K562 (cell line): ENCODE measurements around the gene TEX22. TPM values are rescaled to one million over a fixed set of nuclear protein-coding genes. Genes with fewer than 3 reads are reported as not detected.

Experiments used
- ATAC-seq: fragments of 200-7000 bp; cut with Tn5 transposase; 3 replicates; pipeline ENCODE4 v1.9.1; 2020; ENCODE audit warnings: moderate library complexity
- BruUV-seq: library from RNA; stranded (reverse); fragments of 400-500 nt; replicated peaks from 2 replicates; lab custom pipeline; 2021; lab: Mats Ljungman, UMichigan
- CTCF ChIA-PET: fragments of 300-600 bp; formaldehyde crosslinking; extraction: SDS; loops from one replicate; lab custom pipeline; 2021; ENCODE audit warnings: low intra/inter-chr PET ratio; lab: Yijun Ruan, JAX
- POLR2A ChIA-PET: fragments of 300-600, 350-650 bp; sonication (Branson Sonifier 250); formaldehyde crosslinking; extraction: SDS; loops from one replicate; lab custom pipeline; 2021; ENCODE audit warnings: antibody characterized with exemption, inconsistent platforms; lab: Yijun Ruan, JAX
- DNase-seq, 4 experiments: peaks; one replicate each; pipeline versions ENCODE4 v3.0.0 to v3.0.0-alpha.2; 2011 to 2018; ENCODE audit warnings: low spot score in 3 of 4, mixed read lengths in 3 of 4; ENCODE audit errors: extremely low read depth in 1 of 4
- FAIRE-seq: peaks from 2 replicates; lab custom pipeline; 2011; peaks lifted over from hg19 to GRCh38; lab: Jason Lieb, UNC
- H2AFZ ChIP-seq: 2 replicates; pipeline ENCODE4 v1.6.0; 2011; ENCODE audit warnings: low read depth, low read length, control low read depth, inconsistent platforms
- H3K27ac ChIP-seq: fragments of 200-600 bp; 3 replicates; pipeline ENCODE4 v1.8.0; 2011; ENCODE audit warnings: low read depth, mild to moderate bottlenecking, control low read depth, inconsistent platforms, low read length, moderate library complexity, mixed read lengths; ENCODE audit errors: extremely low read depth
- H3K27me3 ChIP-seq, 2 experiments: fragments of 300-600 bp in 1 of 2; 2 replicates in 1 of 2; 3 replicates in 1 of 2; pipeline versions ENCODE4 v1.6.0 to v1.8.0; 2011; ENCODE audit warnings: inconsistent platforms in 2 of 2, low read length in 2 of 2, mild to moderate bottlenecking in 1 of 2, mixed read lengths in 1 of 2, moderate library complexity in 1 of 2; ENCODE audit not compliant: control insufficient read depth in 2 of 2, insufficient read depth in 2 of 2
- H3K36me3 ChIP-seq: fragments of 300-600 bp; 3 replicates; pipeline ENCODE4 v1.8.0; 2011; ENCODE audit warnings: mild to moderate bottlenecking, low read length, inconsistent platforms; ENCODE audit not compliant: control insufficient read depth, insufficient read depth
- H3K4me1 ChIP-seq, 2 experiments: fragments of 200-600 bp in 1 of 2; replicated peaks in 1 of 2; 2 replicates in 1 of 2; 3 replicates in 1 of 2; pipeline versions ENCODE4 v1.5.1 to v1.8.0; 2011; ENCODE audit warnings: inconsistent platforms in 2 of 2, low read length in 2 of 2, mild to moderate bottlenecking in 1 of 2, mixed read lengths in 1 of 2, moderate library complexity in 1 of 2; ENCODE audit not compliant: control insufficient read depth in 2 of 2, insufficient read depth in 2 of 2
- H3K4me2 ChIP-seq: 2 replicates; pipeline ENCODE4 v1.6.1; 2011; ENCODE audit warnings: low read length, control low read depth, inconsistent platforms, mixed read lengths; ENCODE audit not compliant: insufficient read depth
- H3K4me3 ChIP-seq: fragments of 200-600 bp; sonication (generic), shearing (Covaris generic); 2 replicates; pipeline ENCODE4 v1.5.1; 2016; ENCODE audit warnings: control low read depth, inconsistent platforms
- H3K79me2 ChIP-seq: fragments of 200-600 bp; 3 replicates; pipeline ENCODE4 v1.8.0; 2011; ENCODE audit warnings: low read length, inconsistent platforms; ENCODE audit not compliant: control insufficient read depth, insufficient read depth
- H3K9ac ChIP-seq, 2 experiments: 2 replicates each; pipeline versions ENCODE4 v1.6.0 to v1.6.1; 2011; ENCODE audit warnings: low read depth in 2 of 2, low read length in 2 of 2, control low read depth in 1 of 2, inconsistent platforms in 1 of 2, mild to moderate bottlenecking in 1 of 2, mixed read lengths in 1 of 2; ENCODE audit not compliant: insufficient read depth in 1 of 2
- H3K9me1 ChIP-seq: one replicate; pipeline ENCODE4 v1.6.0; 2011; ENCODE audit warnings: inconsistent platforms, mild to moderate bottlenecking, low read length, moderate library complexity; ENCODE audit not compliant: control insufficient read depth, insufficient read depth
- H3K9me3 ChIP-seq: replicated peaks from 2 replicates; pipeline ENCODE4 v1.5.1; 2011; ENCODE audit warnings: low read depth, low read length, inconsistent platforms; ENCODE audit not compliant: control insufficient read depth, insufficient read depth
- H4K20me1 ChIP-seq: replicated peaks from 2 replicates; pipeline ENCODE4 v1.6.1; 2011; ENCODE audit warnings: low read length, inconsistent platforms, mixed read lengths; ENCODE audit not compliant: control insufficient read depth, insufficient read depth
- ATF3 ChIP-seq, 2 experiments: fragments of 450-650 bp in 1 of 2; sonication (generic) in 1 of 2; formaldehyde crosslinking in 1 of 2; IDR thresholded peaks in 1 of 2; conservative IDR thresholded peaks in 1 of 2; 2 replicates each; pipeline versions ENCODE4 v1.6.1 to v1.8.1; 2016 to 2023; ENCODE audit warnings: mild to moderate bottlenecking in 2 of 2, moderate library complexity in 2 of 2, inconsistent platforms in 1 of 2, missing genetic modification reagents in 1 of 2
- CHD4 ChIP-seq: fragments of 200-600 bp; sonication (generic); IDR thresholded peaks from 3 replicates; pipeline ENCODE4 v1.6.1; 2012; ENCODE audit warnings: low read depth, mild to moderate bottlenecking, mixed read lengths, low read length, inconsistent platforms; ENCODE audit not compliant: insufficient read depth, insufficient replicate concordance, poor library complexity, severe bottlenecking
- CREB1 ChIP-seq, 2 experiments: sonication (generic) in 1 of 2; formaldehyde crosslinking in 1 of 2; IDR thresholded peaks; 2 replicates each; pipeline versions ENCODE4 v1.6.1 to v1.8.0; 2012 to 2022; ENCODE audit warnings: inconsistent platforms in 1 of 2, mild to moderate bottlenecking in 1 of 2, missing genetic modification reagents in 1 of 2, moderate library complexity in 1 of 2
- CTCF ChIP-seq, 3 experiments: IDR thresholded peaks in 2 of 3; conservative IDR thresholded peaks in 1 of 3; 2 replicates each; pipeline ENCODE4 v1.5.1; 2011 to 2012; ENCODE audit warnings: low read length in 3 of 3, mild to moderate bottlenecking in 3 of 3, control low read depth in 2 of 3, improper control_type of control experiment in 1 of 3, inconsistent platforms in 1 of 3, low read depth in 1 of 3, mixed read lengths in 1 of 3, moderate library complexity in 1 of 3; ENCODE audit not compliant: insufficient read depth in 2 of 3
- FOXJ2 ChIP-seq: fragments of 200-800 bp; sonication (Bioruptor generic); IDR thresholded peaks from 2 replicates; pipeline ENCODE4 v1.6.1; 2016; ENCODE audit warnings: missing genetic modification characterization, missing compliant biosample characterization
- HDAC2 ChIP-seq: fragments of 450-650 bp; IDR thresholded peaks from 2 replicates; pipeline ENCODE4 v1.6.1; 2016; ENCODE audit warnings: mild to moderate bottlenecking
- HNRNPUL1 ChIP-seq: fragments of 200-400 bp; formaldehyde crosslinking; IDR thresholded peaks from 2 replicates; pipeline ENCODE4 v1.6.1; 2017; ENCODE audit warnings: low read length
- POLR2G ChIP-seq: fragments of 200-400 bp; formaldehyde crosslinking; IDR thresholded peaks from 2 replicates; pipeline ENCODE4 v1.6.1; 2017; ENCODE audit warnings: low read depth, mild to moderate bottlenecking, antibody characterized with exemption, low read length, moderate library complexity
- PPARD ChIP-seq: fragments of 250-450 bp; sonication (Bioruptor Pico); IDR thresholded peaks from 2 replicates; pipeline ENCODE4 v1.8.0; 2022; ENCODE audit warnings: inconsistent platforms, mild to moderate bottlenecking, moderate library complexity
- PURB ChIP-seq: sonication (generic); formaldehyde crosslinking; IDR thresholded peaks from 2 replicates; pipeline ENCODE4 v1.9.0; 2021; ENCODE audit warnings: low read depth, mild to moderate bottlenecking, missing genetic modification reagents
- RBM22 ChIP-seq: fragments of 200-400 bp; formaldehyde crosslinking; IDR thresholded peaks from 2 replicates; pipeline ENCODE4 v1.6.1; 2018; ENCODE audit warnings: low read length, low read depth; ENCODE audit not compliant: poor library complexity, severe bottlenecking
- SAP30 ChIP-seq: fragments of 200-600 bp; sonication (generic); IDR thresholded peaks from 2 replicates; pipeline ENCODE4 v1.6.1; 2012; ENCODE audit warnings: borderline replicate concordance, low read depth, mild to moderate bottlenecking, moderate library complexity, low read length, control low read depth, inconsistent platforms; ENCODE audit not compliant: insufficient read depth, poor library complexity, severe bottlenecking
- SREBF2 ChIP-seq: sonication (generic); formaldehyde crosslinking; IDR thresholded peaks from 2 replicates; pipeline ENCODE4 v1.4.0; 2020; ENCODE audit warnings: mild to moderate bottlenecking, missing genetic modification reagents
- TAF7 ChIP-seq: fragments of 450-650 bp; IDR thresholded peaks from 2 replicates; pipeline ENCODE4 v1.6.1; 2016; ENCODE audit warnings: missing genetic modification characterization, missing compliant biosample characterization
- ZFX ChIP-seq: sonication (generic); formaldehyde crosslinking; IDR thresholded peaks from 2 replicates; pipeline ENCODE4 v1.8.0; 2022; ENCODE audit warnings: mild to moderate bottlenecking, missing genetic modification reagents, moderate library complexity
- ZNF79 ChIP-seq: fragments of 250-450 bp; sonication (Bioruptor Pico); IDR thresholded peaks from 2 replicates; pipeline ENCODE4 v1.4.0; 2020; ENCODE audit warnings: low read depth, mild to moderate bottlenecking, moderate library complexity
- WGBS: fragments of 100-300 bp; shearing (Covaris generic); methylation state at CpG from one replicate; pipeline ENCODE4 v1.1.6; 2016; ENCODE audit warnings: low coverage, mixed read lengths; ENCODE audit not compliant: insufficient coverage; ENCODE audit errors: missing lambda C conversion rate; 5-methylcytosine and 5-hydroxymethylcytosine counted together
- in situ Hi-C: fragments of 300-500 bp; cut with MboI; formaldehyde crosslinking; loops from 4 replicates; pipeline ENCODE4 v1.15.0; 2018; ENCODE audit warnings: inconsistent platforms, mixed read lengths
- intact Hi-C: fragments of 100-400 bp; cut with micrococcal nuclease; formaldehyde crosslinking; loops from 2 replicates; pipeline ENCODE4 v1.14.2; 2022
- polyA plus RNA-seq, 8 experiments: library from polyadenylated mRNA; depleted of rRNA in 4 of 8; stranded (reverse) in 5 of 8; unstranded in 3 of 8; fragments of >200 nt; fragmentation: Nextera tagmentation in 2 of 8; fragmentation: Illumina TruSeq in 1 of 8; extraction: Ambion mirVana in 2 of 8; extraction: Trizol in 1 of 8; gene quantifications; 2 replicates each; pipeline versions ENCODE4 v1.2.1 to v1.2.3, GENCODE V29; 2011 to 2014; ENCODE audit warnings: inconsistent platforms in 1 of 8, missing spikeins in 1 of 8
- total RNA-seq, 7 experiments: library from RNA; depleted of rRNA in 6 of 7; stranded (reverse); fragments of >200 nt in 6 of 7; fragmentation: Illumina TruSeq in 2 of 7; extraction: Trizol in 2 of 7; gene quantifications; 2 replicates each; pipeline versions ENCODE4 v1.2.1 to v1.2.3, GENCODE V29; 2011 to 2021; ENCODE audit warnings: low replicate concordance in 1 of 7

Gene TEX22
- total and polyA plus RNA-seq, 9 of the 15 experiments (the other 6 are each of a cell fraction or from before 2014, with no cell fraction given) = 0.04 to 1.7 (median 0.23) TPM; not detected in 2

GRCh38 chr14:105376521-105377440 lies 21.6 kb upstream of the TEX22 start:
- 38% methylated on average over 20 of the region's 34 CpGs for WGBS
- Histone ChIP-seq H3K4me1 (peaks cover 8 to 28% of the 10 kb centered on the region in 2 experiments; a peak in 4 of 5 replicates), H3K9me3 (no peaks in the 10 kb centered on the region), H3K79me2 (no peaks in the 10 kb centered on the region), H3K36me3 (no peaks in the 10 kb centered on the region), H3K4me2 (no peak overlapping the region), H3K9ac (peak overlapping the region in 1 of 2 experiments; percentile 45; a peak in 2 of 4 replicates), H3K9me1 (no peaks in the 10 kb centered on the region), H2AFZ (no peak overlapping the region), H3K4me3 (no peak overlapping the region), H4K20me1 (no peaks in the 10 kb centered on the region), H3K27ac (no peak overlapping the region), H3K27me3 (no peaks in the 10 kb centered on the region)
- POLR2A ChIA-PET = interaction anchor here (0.6 kb wide), 1 partner anchor 370 kb away, joined by 3 read pairs; no protein-coding TSS in a partner anchor
- BruUV-seq = no TSS peak
- DNase-seq (peak; percentile 24 to 52 (median 42)), FAIRE-seq (no peak), ATAC-seq (peak; percentile 75)
- in situ Hi-C loops = no loop called here
- TF ChIP-seq HNRNPUL1 = no peak
- TF ChIP-seq CTCF (IDR thresholded peaks at IDR 0.05 in 2 of 3, conservative IDR thresholded peaks at IDR 0.05 in 1 of 3; ENCODE audit: insufficient read depth in 2 of 3, low read depth in 1 of 3, low read length in 3 of 3) = peak; percentile 24 to 35 (median 27); a peak in 3 of 6 replicates
- no peak for TF ChIP-seq PURB
- TF ChIP-seq PPARD = no peak
- TF ChIP-seq HDAC2 = no peak
- no peak for TF ChIP-seq ATF3 (IDR thresholded peaks at IDR 0.05)
- TF ChIP-seq ATF3 (CRISPR knock-in tag; conservative IDR thresholded peaks at IDR 0.05) = no peak
- TF ChIP-seq ZFX = no peak
- no peak for TF ChIP-seq SREBF2 (CRISPR knock-in tag)
- no peak for TF ChIP-seq CREB1 (IDR thresholded peaks at IDR 0.05)
- no peak for TF ChIP-seq CREB1 (CRISPR knock-in tag; IDR thresholded peaks at IDR 0.05)
- no peak for TF ChIP-seq TAF7
- peak; percentile 44 for TF ChIP-seq RBM22
- no peak for TF ChIP-seq SAP30
- TF ChIP-seq POLR2G = peak; percentile 57; the same call in 1 of the 2 replicates
- TF ChIP-seq ZNF79 (CRISPR knock-in tag) = no peak
- no peak for TF ChIP-seq FOXJ2 (tag)
- TF ChIP-seq CHD4 = no peak
- intact Hi-C loops = no loop called here
- CTCF ChIA-PET = no interaction called here
